ENCODE results near the gene ATP1A1. TPM values are rescaled to one million over a fixed set of nuclear protein-coding genes. Genes with fewer than 3 reads are reported as not detected.

Gene ATP1A1
- polyA plus RNA-seq, 3 donors = 32.3 to 135 (median 32.7) TPM

DNA sequence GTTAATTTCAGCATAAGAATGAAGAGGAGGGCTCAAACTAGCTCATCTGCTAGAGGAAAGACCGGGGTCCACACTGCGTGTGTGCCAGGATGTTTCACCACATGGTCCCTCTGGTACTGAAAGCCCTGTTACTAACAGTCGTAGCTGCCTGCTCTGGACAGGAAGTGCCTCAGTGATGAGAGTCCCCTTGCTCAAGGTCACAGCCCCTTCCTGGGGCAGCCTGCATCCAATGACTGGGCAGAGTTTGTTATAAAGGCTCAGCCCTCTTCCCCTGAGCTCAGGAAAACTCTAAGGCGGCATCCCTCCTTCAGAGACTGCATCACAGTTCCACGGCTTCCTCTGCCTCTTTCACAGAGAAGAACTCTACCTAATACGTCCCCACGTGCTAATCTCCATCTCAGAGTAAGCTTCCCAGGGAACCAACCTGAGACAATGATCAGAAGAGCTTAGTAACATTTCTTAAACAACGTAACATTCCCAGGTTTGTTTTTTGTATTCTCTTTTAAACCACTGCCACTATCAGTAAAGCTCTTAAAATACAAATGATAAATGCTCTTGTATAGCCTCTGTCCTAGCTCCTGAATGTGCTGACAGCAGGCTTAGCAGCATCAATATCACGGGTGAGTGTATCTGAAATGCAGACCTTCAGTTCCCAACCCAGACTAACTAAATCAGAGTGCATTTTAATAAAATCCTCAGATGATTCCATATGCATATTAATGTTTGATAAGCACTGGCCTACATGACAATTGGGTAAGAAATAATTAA lies 38.0 kb upstream of the ATP1A1 start:
- TF ChIP-seq, protein P1, sequence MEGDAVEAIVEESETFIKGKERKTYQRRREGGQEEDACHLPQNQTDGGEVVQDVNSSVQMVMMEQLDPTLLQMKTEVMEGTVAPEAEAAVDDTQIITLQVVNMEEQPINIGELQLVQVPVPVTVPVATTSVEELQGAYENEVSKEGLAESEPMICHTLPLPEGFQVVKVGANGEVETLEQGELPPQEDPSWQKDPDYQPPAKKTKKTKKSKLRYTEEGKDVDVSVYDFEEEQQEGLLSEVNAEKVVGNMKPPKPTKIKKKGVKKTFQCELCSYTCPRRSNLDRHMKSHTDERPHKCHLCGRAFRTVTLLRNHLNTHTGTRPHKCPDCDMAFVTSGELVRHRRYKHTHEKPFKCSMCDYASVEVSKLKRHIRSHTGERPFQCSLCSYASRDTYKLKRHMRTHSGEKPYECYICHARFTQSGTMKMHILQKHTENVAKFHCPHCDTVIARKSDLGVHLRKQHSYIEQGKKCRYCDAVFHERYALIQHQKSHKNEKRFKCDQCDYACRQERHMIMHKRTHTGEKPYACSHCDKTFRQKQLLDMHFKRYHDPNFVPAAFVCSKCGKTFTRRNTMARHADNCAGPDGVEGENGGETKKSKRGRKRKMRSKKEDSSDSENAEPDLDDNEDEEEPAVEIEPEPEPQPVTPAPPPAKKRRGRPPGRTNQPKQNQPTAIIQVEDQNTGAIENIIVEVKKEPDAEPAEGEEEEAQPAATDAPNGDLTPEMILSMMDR (IDR thresholded peaks at IDR 0.05) = no peak
- H3K9me3 Mint-ChIP-seq = no peaks in the 10 kb centered on the region
- no peak overlapping the region for H3K27ac Mint-ChIP-seq
- H4K20me1 ChIP-seq (ENCODE audit: insufficient read depth, low read length) = no peaks in the 10 kb centered on the region
- no peak overlapping the region for H3K9ac ChIP-seq (ENCODE audit: insufficient read depth, low read length, poor library complexity, severe bottlenecking)
- H3K4me1 ChIP-seq (ENCODE audit: control insufficient read depth in 1 of 2, insufficient read depth in 2 of 2, low read length in 2 of 2) = no peaks in the 10 kb centered on the region
- H3K4me3 Mint-ChIP-seq = no peak overlapping the region
- H3K4me1 Mint-ChIP-seq = no peaks in the 10 kb centered on the region
- 82% methylated on average over 9 of the region's 9 CpGs for WGBS (ENCODE audit: insufficient coverage)
- H3K4me3 ChIP-seq (replicated peaks in 1 of 3; ENCODE audit: low read depth in 2 of 3, low read length in 3 of 3) = no peak overlapping the region
- H2AFZ ChIP-seq (ENCODE audit: insufficient read depth, low read depth, low read length, poor library complexity, severe bottlenecking) = no peak overlapping the region
- DNase-seq = no peak
- no peak overlapping the region for H3K27ac ChIP-seq (ENCODE audit: low read depth in 1 of 2, low read length in 2 of 2)
- no peaks in the 10 kb centered on the region for H3K27me3 ChIP-seq (ENCODE audit: control insufficient read depth in 2 of 2, insufficient read depth in 2 of 2, low read length in 2 of 2)
- no peaks in the 10 kb centered on the region for H3K36me3 Mint-ChIP-seq
- H3K9me3 ChIP-seq (replicated peaks in 1 of 2; ENCODE audit: control insufficient read depth in 1 of 2, insufficient read depth in 1 of 2, low read length in 2 of 2) = no peaks in the 10 kb centered on the region
- H3K27me3 Mint-ChIP-seq (ENCODE audit: low read depth in 3 of 3) = peaks cover 2 to 6% (median 6%) of the 10 kb centered on the region in 3 donors
- intact Hi-C loops (cut with micrococcal nuclease) = no loop called here
- no peaks in the 10 kb centered on the region for H3K79me2 ChIP-seq (ENCODE audit: insufficient read depth, low read length)
- H3K36me3 ChIP-seq (replicated peaks in 1 of 2; ENCODE audit: control insufficient read depth in 1 of 2, insufficient read depth in 2 of 2, low read length in 2 of 2) = no peaks in the 10 kb centered on the region
- H3K4me2 ChIP-seq (replicated peaks; ENCODE audit: extremely low read depth, low read length, poor library complexity, severe bottlenecking) = no peak overlapping the region

DNA sequence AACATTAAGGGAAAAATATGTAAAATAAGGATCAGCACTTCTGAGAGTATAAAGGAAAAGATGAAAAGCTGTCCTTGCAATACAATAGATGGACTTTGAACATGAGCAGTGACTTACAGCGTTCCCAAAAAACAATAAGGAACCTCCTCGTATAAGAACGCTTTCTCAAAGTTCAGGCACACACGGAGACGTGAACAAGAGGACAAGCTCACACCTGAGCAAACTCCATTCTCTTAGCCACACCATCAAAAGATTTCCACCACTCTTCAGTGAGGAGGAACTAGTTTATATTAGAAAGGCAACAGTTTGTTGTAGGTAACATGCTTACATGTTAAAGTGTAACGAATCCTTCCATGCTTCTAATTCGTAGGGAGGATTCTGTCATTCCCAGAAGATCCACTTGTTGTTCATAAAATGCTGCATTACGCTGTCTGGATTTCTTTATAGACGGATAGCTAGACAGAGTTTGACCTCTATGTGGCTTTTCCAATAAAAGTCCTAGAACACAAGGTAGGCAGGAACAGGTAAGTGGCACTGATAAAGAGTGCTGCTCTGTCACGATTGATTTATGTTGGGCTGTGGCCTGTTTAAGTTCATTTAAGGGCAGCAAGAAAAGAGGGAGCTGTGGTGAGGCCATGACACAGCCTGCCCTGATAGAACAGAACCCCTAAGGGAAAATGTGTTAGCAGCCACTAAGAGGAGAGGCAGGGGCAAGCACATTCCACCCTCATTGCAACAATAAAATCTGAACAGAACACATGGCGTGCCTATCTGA lies 37.0 kb upstream of the ATP1A1 start:
- intact Hi-C loops (cut with micrococcal nuclease) = no loop called here
- Histone ChIP-seq H2AFZ (ENCODE audit: insufficient read depth, low read depth, low read length, poor library complexity, severe bottlenecking) (no peak overlapping the region), H3K4me1 (ENCODE audit: control insufficient read depth in 1 of 2, insufficient read depth in 2 of 2, low read length in 2 of 2) (no peaks in the 10 kb centered on the region), H3K9ac (ENCODE audit: insufficient read depth, low read length, poor library complexity, severe bottlenecking) (no peak overlapping the region), H3K4me3 (replicated peaks in 1 of 3; ENCODE audit: low read depth in 2 of 3, low read length in 3 of 3) (no peak overlapping the region), H3K27me3 (ENCODE audit: control insufficient read depth in 2 of 2, insufficient read depth in 2 of 2, low read length in 2 of 2) (no peaks in the 10 kb centered on the region), H3K4me2 (replicated peaks; ENCODE audit: extremely low read depth, low read length, poor library complexity, severe bottlenecking) (no peak overlapping the region), H3K9me3 (replicated peaks in 1 of 2; ENCODE audit: control insufficient read depth in 1 of 2, insufficient read depth in 1 of 2, low read length in 2 of 2) (no peaks in the 10 kb centered on the region), H3K79me2 (ENCODE audit: insufficient read depth, low read length) (no peaks in the 10 kb centered on the region), H4K20me1 (ENCODE audit: insufficient read depth, low read length) (no peaks in the 10 kb centered on the region), H3K36me3 (replicated peaks in 1 of 2; ENCODE audit: control insufficient read depth in 1 of 2, insufficient read depth in 2 of 2, low read length in 2 of 2) (no peaks in the 10 kb centered on the region), H3K27ac (ENCODE audit: low read depth in 1 of 2, low read length in 2 of 2) (no peak overlapping the region)
- peaks cover 2 to 6% (median 6%) of the 10 kb centered on the region in 3 donors for H3K27me3 Mint-ChIP-seq (ENCODE audit: low read depth in 3 of 3)
- H3K36me3 Mint-ChIP-seq = no peaks in the 10 kb centered on the region
- whole genome bisulfite sequencing (ENCODE audit: insufficient coverage) = 95% methylated on average over 5 of the region's 11 CpGs
- H3K9me3 Mint-ChIP-seq = no peaks in the 10 kb centered on the region
- DNase-seq = no peak
- H3K4me3 Mint-ChIP-seq = no peak overlapping the region
- no peaks in the 10 kb centered on the region for H3K4me1 Mint-ChIP-seq
- H3K27ac Mint-ChIP-seq = no peak overlapping the region
- TF ChIP-seq, protein P1 (IDR thresholded peaks at IDR 0.05) = no peak

Data from CD14-positive monocyte (primary cell).